Vagina (tissue), 2 donors: ENCODE measurements around the gene ASF1A.

Source experiments
- CTCF ChIP-seq, 3 experiments: fragments of 450-650 bp in 2 of 3; fragments of 200-600 bp in 1 of 3; sonication (generic) in 1 of 3; IDR thresholded peaks; one replicate each; pipeline ENCODE4 v1.5.1; 2017 to 2019; ENCODE audit warnings: antibody characterized with exemption in 3 of 3, mild to moderate bottlenecking in 2 of 3, moderate library complexity in 2 of 3
- POLR2A ChIP-seq, 2 donors: fragments of 450-650 bp; IDR thresholded peaks; one replicate each; pipeline ENCODE4 v1.6.1; 2017; ENCODE audit warnings: antibody characterized with exemption in 2 of 2, mild to moderate bottlenecking in 2 of 2, moderate library complexity in 2 of 2

GRCh38 chr6:118893064-118893806, 717 bp upstream of the ASF1A start:
- TF ChIP-seq CTCF (IDR thresholded peaks at IDR 0.05): no peak
- TF ChIP-seq POLR2A (IDR thresholded peaks at IDR 0.05): no peak
